GM15510 (cell line): ENCODE data around the gene FAM240B.

Experiments
- POLR2A ChIP-seq: IDR thresholded peaks from 3 replicates; pipeline ENCODE4 v1.6.1; 2011; ENCODE audit warnings: borderline replicate concordance; ENCODE audit not compliant: insufficient read length; ENCODE audit errors: extremely low read depth

Gene FAM240B

DNA sequence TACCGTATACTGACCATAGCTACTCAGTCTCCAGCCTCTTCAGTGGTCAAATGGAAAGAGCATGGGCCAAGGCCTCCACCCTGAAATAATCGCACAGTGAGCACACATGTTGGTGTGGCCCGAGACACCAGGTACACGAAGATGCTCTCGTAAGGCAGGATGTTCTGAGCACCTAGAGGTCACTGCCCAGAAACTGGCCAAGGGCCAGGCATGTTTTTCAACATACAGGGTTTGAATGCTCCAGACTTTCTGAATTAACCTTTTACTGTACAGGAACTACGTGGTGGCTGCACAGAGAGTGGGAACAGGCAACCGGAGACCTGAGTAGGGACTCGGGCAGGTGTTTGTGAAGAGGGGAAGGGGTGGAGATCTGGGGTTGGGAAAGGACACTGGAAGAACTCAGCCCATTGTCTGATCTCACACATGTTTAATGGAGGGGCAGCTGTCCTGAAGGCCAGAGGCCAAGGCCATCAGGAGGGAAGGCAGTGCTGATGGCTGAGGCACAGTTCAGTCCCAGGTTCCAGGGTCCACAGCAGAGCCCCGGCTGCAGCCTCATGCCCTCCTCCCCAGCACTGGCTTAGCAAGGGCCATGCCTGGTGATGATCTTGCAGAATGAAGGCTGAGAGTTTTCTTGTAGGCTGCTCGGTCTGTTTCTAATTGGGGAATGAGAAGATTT lies 51.0 kb downstream of the FAM240B start:
- TF ChIP-seq POLR2A: no peak

DNA sequence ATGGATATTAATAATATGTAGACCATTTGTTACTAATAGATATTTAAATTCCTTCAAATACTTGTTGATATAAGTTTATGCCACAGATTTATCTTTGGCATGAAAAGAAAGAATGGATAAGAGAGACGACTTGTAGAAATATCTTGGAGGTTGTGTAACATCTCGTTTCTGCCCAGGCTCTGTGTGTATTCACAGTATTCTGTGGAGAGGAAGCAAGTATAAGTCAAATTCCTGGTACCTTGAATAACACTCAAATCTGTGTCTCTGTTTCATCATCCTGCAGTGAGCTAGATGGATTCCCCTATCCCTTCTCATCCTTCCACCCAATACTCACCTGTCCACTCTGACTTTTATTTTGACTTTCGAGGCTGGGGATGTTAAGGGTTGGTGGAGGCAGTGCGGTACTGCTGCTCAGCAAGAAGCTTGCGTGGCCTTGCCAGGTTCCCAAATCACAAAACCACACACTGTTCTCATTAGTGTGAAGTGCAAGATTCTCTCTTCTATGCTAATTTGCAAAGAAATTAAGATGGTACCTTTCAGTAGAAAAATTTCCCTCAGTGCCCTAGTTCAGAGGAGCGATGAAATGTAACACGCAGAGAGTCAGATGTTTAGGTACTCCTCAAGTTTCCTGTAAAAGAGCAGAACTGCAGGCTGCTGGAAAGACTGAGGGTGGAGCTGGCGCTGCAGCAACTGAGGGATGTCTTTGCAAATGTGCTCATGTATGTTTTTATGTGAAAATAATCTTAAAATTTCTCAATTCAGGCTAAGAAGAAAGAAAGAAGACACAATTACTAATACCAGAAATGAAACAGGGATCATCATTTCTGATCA lies 57.0 kb downstream of the FAM240B start:
- no peak for TF ChIP-seq POLR2A

DNA sequence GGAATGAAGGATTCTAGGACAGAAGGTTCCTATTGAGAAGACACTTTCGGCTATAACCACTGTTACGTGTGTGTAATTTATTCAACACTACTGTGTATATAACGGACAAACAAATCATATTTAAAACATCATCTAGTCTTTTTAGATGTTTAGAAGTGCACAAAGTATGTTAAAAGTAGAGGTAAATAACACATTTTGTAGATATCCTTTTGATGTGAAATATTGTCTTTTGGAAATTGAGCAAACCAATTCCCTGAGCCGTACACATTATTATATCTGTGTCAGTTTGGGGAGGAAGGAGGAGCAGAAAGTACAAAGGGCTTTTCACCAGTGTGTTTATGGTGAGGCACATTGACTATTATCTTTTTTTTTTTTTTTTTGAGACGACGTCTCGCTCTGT lies 60.4 kb downstream of the FAM240B start:
- TF ChIP-seq POLR2A: no peak

DNA sequence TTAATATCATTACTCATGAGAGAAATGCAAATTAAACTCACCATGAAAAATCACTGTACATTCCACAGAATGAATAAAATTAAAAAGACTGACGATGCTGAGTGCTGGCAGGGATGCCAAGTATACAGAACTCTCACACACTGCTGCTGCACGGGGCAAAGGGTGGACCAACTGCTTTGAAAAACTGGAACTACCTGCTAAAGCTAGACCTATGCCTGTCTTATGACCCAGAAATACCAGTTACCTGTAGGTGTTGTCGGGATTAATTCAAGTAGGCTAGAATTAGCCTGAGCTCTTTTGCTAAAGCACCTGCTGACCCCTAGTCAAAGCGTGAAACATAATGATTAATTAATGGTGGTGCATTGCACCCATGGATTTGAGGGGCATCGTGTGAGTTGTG lies 63.0 kb downstream of the FAM240B start:
- TF ChIP-seq POLR2A: no peak

DNA sequence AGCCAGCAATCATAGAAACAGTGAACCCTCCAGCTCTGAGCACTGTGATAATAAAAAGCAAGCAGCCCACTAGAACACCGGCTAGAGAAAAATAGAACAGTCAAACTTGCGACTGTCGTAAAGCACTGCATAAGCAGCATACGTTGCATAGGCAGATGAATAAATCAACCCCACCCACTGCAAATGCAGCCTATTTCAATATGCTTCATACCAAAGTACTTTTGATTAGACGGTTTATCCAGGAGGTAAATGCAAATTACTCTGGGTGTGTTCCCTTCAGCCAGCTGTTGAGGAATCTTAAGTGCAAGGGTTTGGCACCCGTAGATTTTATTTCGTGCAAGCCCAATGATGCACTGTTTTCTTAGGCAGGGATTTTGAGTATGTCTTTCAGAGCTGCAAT lies 67.4 kb downstream of the FAM240B start:
- TF ChIP-seq POLR2A: no peak

DNA sequence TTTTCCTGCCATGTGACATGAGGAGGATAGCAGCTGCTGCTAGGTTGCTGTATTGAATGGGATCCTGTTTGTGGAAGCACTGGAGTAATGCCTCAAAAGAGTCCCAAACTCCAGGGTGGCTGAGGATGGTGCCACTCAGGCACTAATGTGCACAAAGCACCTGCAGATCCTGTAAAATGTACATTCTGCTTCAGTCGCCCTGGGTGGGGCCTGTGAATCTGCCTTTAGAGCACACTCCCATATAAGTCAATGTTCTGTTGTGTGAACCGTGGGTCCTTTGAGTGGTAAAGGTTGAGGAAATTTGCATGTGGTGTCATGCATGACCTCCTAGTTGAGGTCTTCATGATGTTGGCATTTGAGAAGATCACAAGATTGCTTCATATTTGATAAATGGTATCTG lies 67.9 kb downstream of the FAM240B start:
- no peak for TF ChIP-seq POLR2A

DNA sequence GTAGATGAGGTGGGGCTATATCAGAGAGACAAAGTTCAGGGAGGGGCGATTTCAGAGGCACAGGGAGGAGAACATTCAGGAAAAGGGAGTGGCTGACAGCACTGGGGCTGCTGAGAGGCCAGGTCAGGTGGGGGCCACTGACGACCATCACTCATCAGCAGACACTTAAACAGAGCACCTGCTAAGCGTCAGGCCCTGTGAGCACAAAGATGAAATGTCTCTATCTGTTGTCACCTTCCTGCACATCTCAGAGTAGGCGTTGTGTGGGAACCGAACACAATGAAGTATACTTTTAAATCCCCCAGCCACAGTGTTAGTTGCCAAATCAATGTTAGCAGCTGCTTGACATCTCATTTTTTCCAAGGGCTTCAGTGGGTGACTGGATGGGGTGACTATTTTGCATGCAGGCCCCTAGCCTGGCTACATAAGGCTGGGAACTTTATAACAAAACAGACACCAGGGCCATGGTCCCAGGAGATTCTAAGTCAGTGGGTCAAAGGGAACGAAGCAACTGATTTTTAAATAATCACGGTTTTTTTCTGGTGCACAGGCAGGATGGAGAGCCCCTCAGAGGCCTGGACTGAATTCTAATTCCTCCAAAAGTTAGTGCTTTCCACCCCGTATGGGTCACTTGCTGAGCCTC lies 68.4 kb downstream of the FAM240B start:
- TF ChIP-seq POLR2A: no peak

DNA sequence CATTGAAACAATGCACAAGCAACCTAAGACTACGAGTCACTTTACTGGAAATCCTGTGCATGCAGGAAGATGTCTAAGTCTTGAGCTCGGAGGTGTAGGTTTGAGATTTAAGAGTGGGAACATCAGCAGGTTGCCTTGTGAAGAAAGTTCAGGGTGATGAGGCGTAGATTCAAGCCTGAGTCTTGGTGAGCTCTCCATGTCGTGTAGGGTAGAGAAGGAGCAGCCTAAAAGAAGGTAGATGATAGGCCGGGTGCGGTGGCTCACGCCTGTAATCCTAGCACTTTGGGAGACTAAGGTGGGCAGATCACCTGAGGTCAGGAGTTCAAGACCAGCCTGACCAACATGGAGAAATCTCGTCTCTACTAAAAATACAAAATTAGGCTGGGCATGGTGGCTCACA lies 69.4 kb downstream of the FAM240B start:
- TF ChIP-seq POLR2A: no peak

DNA sequence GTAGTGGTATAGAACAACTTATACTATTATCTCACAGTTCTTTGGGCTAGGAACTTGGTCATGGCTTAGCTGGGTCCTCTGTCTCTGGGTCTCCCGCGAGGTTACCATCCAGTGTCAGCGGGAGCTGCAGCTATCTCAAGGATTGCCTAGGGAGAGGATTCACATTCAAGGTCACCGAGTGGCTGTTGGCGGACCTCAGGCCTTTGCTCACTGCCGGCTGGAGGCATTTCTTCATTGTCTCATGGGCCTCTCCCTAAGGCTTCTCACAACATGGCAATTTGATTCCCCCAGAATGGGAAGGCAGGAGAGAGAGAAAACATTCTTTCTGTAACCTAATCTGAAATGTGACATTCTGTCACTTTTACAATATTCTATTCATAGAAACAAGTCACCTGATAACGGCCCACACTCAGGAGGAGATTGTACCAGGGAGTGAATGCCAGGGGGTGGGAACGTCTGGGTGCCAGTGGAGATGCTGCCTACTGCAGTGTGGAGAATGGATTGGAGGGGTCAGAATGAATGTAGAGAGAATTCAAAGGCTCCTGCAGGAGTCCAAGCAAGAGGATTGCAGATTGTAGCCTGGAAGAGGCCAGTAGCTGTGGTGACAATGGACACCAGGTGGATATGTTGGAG lies 70.1 kb downstream of the FAM240B start:
- TF ChIP-seq POLR2A: no peak

DNA sequence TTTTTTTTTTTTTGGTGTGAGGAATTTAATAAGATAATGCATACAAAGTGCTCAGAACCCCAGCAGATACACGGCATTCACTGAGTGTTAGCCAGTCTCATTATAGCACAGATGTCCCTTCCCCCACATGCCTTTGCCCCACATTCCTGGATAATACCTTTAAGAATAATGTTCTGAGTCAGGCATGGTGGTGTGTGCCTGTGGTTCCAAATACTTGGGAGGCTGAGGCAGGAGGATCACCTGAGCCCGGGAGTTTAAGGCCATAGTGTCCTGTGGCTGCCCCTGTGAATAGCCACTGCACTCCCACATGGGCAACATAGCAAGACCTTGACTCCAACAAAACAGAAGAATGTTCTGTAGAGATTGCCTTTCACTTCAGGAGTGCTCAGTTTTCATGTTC lies 75.3 kb downstream of the FAM240B start:
- TF ChIP-seq POLR2A: no peak
